Measurements from ENCODE around the gene GPHA2. TPM values are rescaled to one million over a fixed set of nuclear protein-coding genes. Genes with fewer than 3 reads are reported as not detected.

Gene GPHA2
- total and polyA plus RNA-seq, 9 donors, result 0.45 to 1.6 (median 0.72) TPM; not detected in 2

- Histone ChIP-seq H3K4me1 (ENCODE audit: insufficient read depth) (no peaks in the 10 kb centered on the region), H3K27me3 (no peaks in the 10 kb centered on the region), H3K4me3 (no peak overlapping the region), H3K9me3 (no peaks in the 10 kb centered on the region), H3K27ac (no peak overlapping the region), H3K36me3 (no peaks in the 10 kb centered on the region)
- intact Hi-C loops (cut with DNase I), result no loop called here
- WGBS, 3 donors, result 91 to 95% (median 91%) methylated on average over 19 of the region's 19 CpGs
- TF ChIP-seq EP300 (IDR thresholded peaks at IDR 0.05), result no peak
- no peak for TF ChIP-seq CTCF (IDR thresholded peaks at IDR 0.05)
- TF ChIP-seq POLR2A (IDR thresholded peaks at IDR 0.05), result no peak
- no peak for DNase-seq
Measured at GRCh38 chr11:64898541-64898940, 37.2 kb downstream of the GPHA2 start.

GRCh38 chr11:64898076-64898445 is 37.6 kb downstream of the GPHA2 start:
- Histone ChIP-seq H3K36me3 (no peaks in the 10 kb centered on the region), H3K27me3 (no peaks in the 10 kb centered on the region), H3K4me1 (ENCODE audit: insufficient read depth) (no peaks in the 10 kb centered on the region), H3K4me3 (no peak overlapping the region), H3K9me3 (no peaks in the 10 kb centered on the region), H3K27ac (no peak overlapping the region)
- intact Hi-C loops (cut with DNase I), result no loop called here
- whole genome bisulfite sequencing, 3 donors, result 88 to 97% (median 94%) methylated on average over 9 of the region's 9 CpGs
- TF ChIP-seq POLR2A (IDR thresholded peaks at IDR 0.05) (no peak), EP300 (IDR thresholded peaks at IDR 0.05) (no peak)
- DNase-seq, result no peak

- TF ChIP-seq EP300 (IDR thresholded peaks at IDR 0.05), result no peak
- TF ChIP-seq CTCF (IDR thresholded peaks at IDR 0.05), result no peak
- no peak for TF ChIP-seq POLR2A (IDR thresholded peaks at IDR 0.05)
- intact Hi-C loops (cut with DNase I), result no loop called here
- Histone ChIP-seq H3K4me1 (ENCODE audit: insufficient read depth) (no peaks in the 10 kb centered on the region), H3K9me3 (no peaks in the 10 kb centered on the region), H3K27ac (no peak overlapping the region), H3K4me3 (no peak overlapping the region), H3K36me3 (no peaks in the 10 kb centered on the region), H3K27me3 (no peaks in the 10 kb centered on the region)
- DNase-seq, result no peak
- 85 to 95% (median 85%) methylated on average over 17 to 19 of the region's 19 CpGs for WGBS, 3 donors
Measured at GRCh38 chr11:64897381-64898075, 38.2 kb downstream of the GPHA2 start.

- intact Hi-C loops (cut with DNase I), result no loop called here
- 81 to 86% (median 84%) methylated on average over 14 of the region's 14 CpGs for WGBS, 3 donors
- H3K27ac ChIP-seq, result no peak overlapping the region
- DNase-seq, result no peak
- no peaks in the 10 kb centered on the region for H3K4me1 ChIP-seq (ENCODE audit: insufficient read depth)
- no peaks in the 10 kb centered on the region for H3K9me3 ChIP-seq
- H3K27me3 ChIP-seq, result no peaks in the 10 kb centered on the region
- TF ChIP-seq EP300 (IDR thresholded peaks at IDR 0.05), result no peak
- no peak for TF ChIP-seq CTCF (IDR thresholded peaks at IDR 0.05)
- TF ChIP-seq POLR2A (IDR thresholded peaks at IDR 0.05), result no peak
- H3K4me3 ChIP-seq, result no peak overlapping the region
- no peaks in the 10 kb centered on the region for H3K36me3 ChIP-seq
Measured at GRCh38 chr11:64896448-64897022, 39.2 kb downstream of the GPHA2 start.

GRCh38 chr11:64894812-64895452 is 40.8 kb downstream of the GPHA2 start:
- Histone ChIP-seq H3K4me3 (no peak overlapping the region), H3K36me3 (no peaks in the 10 kb centered on the region), H3K9me3 (no peaks in the 10 kb centered on the region), H3K4me1 (ENCODE audit: insufficient read depth) (no peaks in the 10 kb centered on the region), H3K27me3 (no peaks in the 10 kb centered on the region), H3K27ac (no peak overlapping the region)
- intact Hi-C loops (cut with DNase I), result loop anchor here in 1 of 4 donors (2.0 kb wide), 1 partner anchor 50 kb away; the partner anchor contains the start of gene CDC42BPG
- 83 to 86% (median 84%) methylated on average over 26 to 39 of the region's 39 CpGs for WGBS, 3 donors
- DNase-seq, result no peak
- no peak for TF ChIP-seq CTCF (IDR thresholded peaks at IDR 0.05)
- no peak for TF ChIP-seq POLR2A (IDR thresholded peaks at IDR 0.05)
- TF ChIP-seq EP300 (IDR thresholded peaks at IDR 0.05), result no peak

Measured in ovary (tissue), 9 donors.